NCI-H2227 treated with DMSO at 0.1 percent for 48 hours (cell line): Measurements from ENCODE around the gene BOD1L2.

Experiments used
- DNase-seq: peaks from one replicate; lab custom pipeline; 2025; lab: John Stamatoyannopoulos, UW

Gene BOD1L2

DNA sequence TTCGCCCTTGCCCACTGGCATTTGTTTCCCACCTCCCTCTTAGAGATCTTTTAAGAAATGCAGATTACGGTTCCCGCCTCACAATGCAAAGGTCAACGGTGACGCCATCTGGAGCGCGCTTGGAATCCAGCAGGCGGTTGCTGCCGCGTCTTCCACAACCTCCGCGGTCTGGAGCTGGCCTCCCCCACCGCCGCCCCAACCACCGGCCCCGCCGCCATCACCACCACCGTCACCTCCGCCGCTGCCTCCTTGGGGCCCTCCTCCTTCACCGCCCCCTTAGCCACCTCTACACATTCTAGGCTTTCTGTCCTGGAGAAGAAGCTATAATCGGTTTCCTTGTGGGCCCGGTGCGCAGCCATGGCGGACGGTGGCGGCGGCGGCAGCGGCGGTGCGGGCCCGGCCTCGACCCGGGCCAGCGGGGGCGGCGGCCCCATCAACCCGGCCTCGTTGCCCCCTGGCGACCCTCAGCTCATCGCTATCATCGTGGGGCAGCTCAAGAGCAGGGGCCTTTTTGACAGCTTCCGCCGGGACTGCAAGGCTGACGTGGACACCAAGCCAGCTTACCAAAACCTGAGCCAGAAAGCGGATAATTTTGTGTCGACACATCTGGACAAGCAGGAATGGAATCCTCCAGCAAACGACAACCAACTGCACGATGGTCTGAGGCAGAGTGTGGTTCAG, at the start of gene BOD1L2:
Gene BOD1L2 (plus strand): TSS at position 132 of the 681 bp plus-strand sequence. CDS start 226 bp downstream, at position 358.
- no peak for DNase-seq

DNA sequence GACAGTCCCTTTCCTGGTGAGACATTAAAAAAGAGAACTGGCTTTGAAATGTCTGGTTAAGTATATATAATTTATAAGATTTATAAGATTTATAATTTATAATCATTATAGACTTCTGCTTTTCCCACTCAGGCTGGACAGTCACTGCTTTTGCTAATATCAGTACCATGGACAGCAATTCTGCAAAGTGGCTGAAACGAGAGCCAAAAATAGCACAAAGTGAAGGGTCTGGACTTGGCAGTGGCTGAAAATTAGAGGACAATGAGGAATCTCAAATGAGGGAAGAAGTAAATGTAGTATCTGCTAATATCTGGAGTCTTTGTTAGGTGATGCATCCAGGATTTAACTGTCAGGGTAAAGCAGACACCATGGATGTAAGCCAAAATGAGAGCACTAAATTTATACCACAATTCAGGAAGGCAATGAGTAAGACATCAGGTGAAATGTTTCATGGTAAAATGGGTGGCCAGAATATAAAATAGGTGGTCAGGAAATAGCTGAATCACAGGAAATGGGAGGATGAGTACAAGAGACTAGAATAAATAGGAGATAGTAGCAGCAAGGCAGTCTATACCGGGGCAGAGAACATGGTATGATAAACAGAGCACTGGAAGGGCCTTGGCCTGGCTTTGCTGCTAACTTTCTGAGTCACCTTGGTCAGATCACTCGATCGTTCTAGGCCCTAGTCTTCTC, 39.6 kb upstream of the BOD1L2 start:
- peak; percentile 70 for DNase-seq

DNA sequence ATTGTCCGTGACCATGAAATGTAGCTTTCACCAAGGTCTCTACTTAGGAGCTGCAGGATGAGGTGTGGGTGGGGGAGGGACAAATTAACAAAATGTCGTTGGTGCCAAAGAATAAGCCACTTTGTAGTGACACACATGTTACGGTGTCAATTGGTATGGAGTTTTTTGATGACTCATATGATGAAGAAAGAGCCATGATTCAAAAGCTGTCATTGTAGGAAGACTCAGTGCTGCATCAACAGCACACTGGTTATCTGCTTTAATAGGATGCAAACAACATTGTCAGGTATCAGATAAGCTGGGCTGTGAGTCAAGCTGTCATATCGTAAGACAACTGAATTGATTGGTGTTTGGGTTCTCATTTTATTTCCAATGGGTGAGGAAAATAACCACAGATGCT, 36.6 kb upstream of the BOD1L2 start:
- DNase-seq = no peak

DNA sequence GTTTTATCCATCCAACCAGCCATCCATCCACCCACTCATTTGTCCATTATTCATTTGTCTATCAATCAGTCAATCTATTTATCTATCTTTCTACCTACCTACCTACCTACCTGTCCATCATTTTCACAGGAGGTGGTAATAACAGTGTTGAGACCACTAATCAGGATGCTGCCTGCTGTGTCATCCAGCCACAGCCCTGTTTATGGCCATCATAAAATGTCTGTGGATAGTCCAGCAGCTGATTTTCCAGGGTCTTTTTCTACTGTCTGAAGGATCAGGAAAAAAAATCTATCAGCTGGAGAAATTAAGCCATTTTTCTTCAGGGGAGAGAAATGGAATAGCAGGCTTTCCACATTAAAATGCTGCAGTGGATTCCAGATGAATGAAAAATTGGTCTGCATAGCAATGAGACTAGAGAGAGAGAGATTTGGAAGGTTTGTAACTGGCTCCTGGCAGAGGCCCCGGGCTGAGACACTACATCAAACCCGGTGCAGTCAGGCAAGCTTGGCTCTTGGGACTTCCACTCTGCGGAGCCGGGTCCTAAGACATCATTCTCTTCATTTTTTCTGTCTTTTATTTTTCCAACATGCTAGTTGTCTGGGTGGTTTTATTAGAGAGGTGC, 33.0 kb upstream of the BOD1L2 start:
- no peak for DNase-seq

DNA sequence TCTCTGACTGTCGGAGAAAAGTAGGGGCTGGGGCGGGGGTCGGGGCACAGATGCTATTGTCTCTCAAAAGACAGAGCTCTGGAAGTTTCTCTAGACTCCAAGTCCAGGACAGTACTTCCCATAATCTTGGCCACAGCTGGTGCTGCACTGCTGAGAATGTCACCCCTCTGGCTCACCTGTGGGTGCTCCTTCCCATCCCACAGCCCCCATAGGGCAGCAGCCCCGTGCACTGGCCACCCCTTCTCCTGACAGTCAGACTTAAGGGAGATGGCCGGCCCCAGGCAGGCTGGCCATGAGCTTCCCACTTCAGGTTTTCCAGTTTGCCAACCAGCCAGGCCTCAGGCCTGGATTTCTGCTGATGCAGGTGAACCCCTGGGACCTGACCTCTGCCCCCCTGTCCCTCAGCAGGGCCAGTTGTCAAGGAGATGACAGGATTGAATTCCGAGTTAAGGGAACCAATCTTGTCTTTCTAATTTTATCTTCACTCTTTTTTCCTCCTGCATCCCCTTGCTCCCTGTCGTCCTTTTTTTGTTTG, 30.2 kb upstream of the BOD1L2 start:
- no peak for DNase-seq

DNA sequence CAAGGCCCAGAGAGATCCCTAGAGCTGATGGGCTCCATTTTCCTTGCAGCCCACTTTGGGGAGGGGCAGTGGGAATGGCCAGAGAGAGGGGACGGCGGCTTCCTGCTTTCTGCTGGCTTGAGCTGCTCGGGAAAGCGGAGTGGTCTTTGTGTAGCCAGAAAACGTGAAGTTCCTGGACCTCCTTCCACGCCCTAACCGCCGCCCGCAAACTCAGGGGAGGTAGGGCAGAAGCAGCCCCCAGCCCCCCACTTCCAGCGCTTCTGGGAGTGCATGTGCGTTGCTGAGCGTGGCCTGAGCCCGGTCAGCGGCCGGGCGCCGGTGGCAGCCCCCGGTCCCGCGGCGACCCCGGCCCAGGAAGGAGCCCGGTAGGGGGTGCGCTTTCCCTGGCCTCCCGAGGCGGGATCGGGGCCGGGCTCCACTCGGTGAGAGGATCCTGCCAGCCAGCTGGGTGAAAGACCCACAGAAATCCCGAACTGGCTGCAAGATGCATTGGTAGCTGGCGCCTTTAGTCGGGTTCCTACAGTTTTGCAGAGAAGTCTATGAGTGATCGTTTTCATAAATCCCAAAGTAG, 25.3 kb upstream of the BOD1L2 start:
- no peak for DNase-seq

DNA sequence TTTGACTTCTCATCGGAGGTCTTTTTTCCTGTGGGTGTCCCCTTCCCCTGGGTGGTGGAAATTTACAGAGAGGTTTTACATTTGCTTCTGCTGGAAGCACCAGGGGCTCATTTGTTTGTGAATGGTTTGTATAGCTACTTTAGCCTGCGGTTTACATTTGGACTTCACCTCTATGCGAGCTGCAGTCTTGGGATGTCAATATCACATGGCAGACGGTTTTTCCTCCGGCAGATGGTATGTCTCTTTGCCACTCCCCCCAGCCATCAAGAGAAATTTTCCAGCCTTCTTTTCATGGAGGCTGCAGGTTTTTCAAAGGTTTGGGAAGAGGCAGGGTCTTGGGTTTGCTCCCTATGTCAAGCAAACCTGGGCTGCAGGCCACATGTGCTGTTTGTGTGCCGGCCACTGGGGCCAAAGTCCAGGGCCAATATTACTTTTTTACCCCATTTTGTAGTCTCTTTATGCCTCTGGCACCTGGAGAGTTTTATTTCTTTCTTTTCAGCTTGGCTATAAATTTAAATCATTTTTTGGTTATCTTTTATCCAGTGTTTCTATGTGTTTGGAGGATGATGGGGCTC, 23.9 kb upstream of the BOD1L2 start:
- no peak for DNase-seq

DNA sequence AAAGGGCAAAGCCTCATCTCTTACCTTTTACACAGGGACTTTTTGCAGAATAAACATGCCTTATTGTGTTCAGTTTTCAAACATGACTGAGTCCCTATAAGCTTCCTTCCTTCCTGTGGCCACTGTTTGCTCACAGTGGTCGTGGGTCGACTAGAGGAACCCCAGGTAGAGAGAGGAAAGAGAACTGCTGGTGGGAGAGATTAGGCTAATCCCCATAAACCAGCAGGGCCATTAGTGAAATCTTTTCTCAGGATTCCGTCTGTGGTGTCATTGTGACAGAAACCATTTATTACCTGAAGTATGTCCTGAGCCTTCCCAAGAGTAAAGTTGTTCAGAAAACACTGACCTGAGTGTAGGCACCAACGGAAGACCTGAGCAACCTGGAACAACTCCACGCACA, 21.3 kb upstream of the BOD1L2 start:
- no peak for DNase-seq

DNA sequence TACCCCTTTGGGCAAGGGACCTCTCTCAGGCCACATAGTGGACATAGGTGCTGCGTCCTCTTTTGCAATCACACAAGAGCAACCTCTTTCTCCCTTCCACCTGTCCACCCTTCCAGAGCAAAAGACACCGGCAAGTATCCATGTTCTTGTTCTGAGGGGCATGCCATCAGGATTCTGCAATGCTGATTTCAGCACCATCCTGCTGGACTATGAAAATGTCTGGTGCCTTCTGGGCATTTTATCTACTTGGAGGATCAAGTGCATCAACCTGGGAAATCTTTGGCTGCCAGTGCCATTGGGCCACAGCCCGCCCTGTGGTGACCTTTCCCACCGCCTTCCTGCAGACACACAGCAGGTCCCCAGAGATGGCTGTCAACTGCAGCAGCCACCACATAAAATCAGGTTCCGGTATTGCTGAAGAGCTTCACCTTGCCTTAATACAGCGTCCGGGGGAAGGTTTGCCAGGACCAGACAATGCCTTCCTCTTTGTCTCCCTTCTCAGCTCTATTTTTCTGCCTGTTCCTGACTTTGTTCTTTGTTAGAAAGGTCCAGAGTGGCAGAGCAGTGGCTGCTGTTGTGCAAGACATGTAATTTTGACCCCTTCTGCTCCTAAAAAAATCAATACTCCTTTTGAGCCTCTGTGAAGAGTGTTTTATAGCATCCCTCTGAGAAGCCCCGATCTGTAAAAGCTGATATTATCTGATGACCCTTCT, 18.5 kb upstream of the BOD1L2 start:
- DNase-seq = peak; percentile 88

DNA sequence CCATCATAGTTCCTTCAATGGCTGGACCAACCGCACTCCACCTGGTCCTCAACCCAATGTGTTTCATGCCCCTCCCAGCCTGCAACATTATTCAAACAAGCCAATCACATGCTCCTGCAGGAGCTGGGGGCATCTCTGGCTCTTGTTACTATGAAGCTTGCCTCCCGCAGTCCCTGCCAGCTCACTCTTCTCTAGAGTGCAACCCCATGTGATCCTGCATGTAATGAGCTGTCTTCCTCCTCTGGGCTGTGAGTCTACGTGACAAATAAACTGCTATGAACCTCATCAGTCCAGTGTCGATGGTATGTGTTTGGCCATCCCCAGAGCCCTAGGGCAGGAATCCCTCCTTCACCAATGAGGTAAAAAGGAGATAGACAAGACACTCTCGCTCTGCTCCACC, 15.8 kb upstream of the BOD1L2 start:
- DNase-seq = no peak

DNA sequence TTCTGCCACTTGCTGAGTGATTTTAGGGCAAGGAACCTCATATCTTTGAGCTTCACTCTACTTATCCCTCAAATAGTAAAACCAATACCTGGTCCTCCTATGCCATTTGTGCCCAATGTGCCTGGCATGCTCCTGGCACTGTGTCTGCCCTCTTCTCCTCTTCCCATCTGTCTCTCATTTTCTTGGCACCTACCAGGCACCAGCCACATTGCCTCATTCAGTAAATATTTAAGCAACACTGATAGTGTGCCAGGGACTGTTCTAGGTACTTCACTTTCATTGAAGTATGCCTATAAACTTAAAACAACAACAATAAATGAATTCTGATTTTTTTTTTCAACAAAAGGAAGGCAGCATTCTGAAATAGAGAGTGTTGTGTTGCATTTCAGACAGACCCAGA, 15.1 kb upstream of the BOD1L2 start:
- DNase-seq = no peak

DNA sequence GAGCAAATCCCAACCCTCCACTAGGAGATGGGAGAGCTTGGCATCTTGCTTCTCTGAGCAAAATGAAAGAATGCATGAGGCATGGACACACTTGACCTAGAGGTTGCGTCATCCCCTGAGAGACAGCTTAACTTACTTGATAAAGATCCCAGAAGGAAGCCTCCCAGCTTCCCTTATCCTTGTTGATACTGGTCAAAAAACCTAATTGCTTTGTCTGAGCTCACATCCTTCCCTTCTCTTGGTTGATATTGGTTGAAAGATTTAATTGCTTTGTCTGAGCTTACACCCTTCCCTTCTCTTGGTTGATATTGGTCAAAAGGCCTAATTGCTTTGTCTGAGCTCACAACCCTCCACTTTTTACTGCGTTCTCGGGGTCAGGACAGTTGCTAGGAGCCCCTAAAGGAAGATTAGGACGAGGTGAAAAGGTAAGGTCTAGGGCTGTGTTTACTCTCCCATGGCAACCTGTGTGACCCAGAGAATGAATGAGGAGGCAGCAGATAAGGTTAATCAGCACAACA, 12.2 kb upstream of the BOD1L2 start:
- no peak for DNase-seq

DNA sequence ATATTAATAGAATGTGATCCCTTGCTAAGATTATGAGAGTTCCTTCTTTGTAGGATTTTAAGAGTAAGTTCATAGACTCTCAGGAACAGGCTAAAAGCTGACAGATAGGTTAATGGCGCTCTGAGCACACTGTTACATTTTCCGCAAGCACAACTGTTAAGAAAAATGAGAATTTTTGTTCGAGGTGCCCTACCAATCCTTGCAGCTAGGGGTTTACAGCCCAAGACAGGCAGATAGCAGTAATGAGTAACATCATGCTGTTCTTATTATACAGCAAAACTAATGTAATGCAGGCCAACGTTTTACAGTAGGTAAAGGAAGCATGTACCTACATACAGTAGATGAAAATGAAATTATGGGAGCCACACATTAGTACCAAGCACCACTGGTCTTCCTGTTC, 11.2 kb upstream of the BOD1L2 start:
- DNase-seq = no peak

DNA sequence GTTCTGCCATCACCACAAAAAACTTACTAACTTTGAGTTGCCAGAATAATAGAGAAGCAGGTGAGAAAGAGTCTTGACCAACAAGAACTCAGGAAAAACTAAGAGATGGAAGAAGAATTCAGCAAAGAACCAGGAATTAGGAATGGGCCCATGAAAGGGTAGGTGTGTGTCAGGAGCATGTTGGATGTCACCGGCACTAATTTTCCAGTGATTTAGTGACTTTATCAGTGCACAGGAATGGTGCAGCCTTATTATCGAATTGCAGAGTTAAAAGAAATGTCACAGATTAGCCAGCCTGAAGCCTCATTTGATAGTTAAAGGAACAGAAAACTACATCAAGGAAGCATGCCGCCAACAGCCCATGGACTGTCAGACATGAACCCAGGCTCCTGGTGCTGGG, 9.0 kb upstream of the BOD1L2 start:
- no peak for DNase-seq

DNA sequence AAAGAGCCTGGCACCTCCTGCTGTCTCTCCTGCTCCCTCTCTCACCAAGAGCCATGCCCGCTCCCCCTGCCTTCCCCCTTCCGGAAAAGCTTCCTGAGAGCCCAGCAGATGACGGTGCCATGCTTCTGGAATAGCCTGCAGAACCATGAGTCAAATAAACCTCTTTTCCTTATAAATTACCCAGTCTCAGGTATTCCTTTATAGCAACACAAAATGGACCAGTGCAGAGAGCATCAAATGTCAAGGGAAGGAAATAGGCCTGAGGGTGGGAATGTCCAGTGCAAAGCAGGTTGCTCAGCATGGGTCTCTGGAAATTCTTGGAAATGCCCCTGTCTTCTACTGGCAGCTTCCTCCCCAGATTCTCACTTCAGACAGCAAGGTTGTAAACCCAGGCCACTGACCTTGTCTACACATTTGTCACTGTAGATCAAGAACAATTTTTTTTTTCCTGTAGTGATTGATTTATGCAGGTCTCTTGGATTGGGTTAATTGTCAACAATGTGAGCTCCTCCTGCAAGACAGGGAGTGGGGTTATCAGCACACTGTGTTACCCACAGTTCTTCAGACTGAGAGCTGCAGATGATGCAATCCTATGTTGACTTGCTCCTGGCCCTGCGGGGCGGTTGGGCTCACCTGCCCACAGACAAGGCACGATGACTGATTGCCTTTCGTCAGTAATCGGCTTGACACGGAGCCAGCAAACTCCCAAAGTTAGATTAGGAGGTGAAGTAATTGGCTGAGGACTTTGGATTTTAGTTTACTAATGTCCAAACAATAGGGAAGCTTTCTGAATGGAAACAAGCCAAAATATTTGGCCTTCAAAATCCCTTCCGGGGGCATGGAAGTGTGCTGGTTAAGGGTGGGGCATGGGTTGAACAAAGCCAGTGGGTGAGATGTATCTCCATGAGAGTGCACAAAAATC, 5.4 kb upstream of the BOD1L2 start:
- DNase-seq = no peak

DNA sequence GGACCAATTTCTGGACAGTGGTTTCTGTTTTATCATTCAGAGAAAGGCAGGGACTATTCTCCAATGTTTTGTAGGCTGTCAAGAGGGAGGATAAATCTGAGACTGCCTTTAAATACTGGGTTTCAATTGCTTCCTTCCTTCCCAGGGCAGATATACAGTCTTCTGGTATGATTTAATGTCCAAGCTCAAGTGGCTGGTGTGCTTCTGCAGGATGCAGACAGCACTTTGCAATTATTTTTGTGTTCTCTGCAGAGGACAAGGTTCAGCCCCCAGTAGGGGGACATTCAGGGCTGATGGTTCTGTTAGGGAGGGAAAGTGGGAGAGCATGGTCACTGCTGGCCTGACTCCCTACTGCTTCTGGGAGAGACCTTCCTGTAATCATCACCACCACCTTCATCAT, 4.6 kb upstream of the BOD1L2 start:
- no peak for DNase-seq

DNA sequence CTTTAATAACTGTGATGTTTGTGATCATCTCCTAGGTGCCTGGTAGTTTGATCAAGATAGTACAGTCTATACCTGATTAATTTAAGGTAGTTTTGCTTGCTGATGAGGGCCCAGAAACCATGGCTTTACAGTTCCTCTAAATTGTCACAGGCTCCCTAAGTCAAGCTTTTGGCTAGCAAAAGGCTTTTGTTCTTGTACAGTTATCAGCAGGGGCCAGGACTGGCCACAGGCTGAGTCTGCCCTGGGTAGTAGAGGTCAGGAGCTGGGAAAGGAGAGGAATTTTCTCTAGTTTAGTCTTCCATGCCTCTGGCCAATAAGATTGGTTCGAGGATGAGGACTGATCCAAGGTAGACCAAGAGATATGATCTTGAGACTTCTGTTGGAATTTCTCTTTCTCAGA, 3.6 kb upstream of the BOD1L2 start:
- DNase-seq = no peak

DNA sequence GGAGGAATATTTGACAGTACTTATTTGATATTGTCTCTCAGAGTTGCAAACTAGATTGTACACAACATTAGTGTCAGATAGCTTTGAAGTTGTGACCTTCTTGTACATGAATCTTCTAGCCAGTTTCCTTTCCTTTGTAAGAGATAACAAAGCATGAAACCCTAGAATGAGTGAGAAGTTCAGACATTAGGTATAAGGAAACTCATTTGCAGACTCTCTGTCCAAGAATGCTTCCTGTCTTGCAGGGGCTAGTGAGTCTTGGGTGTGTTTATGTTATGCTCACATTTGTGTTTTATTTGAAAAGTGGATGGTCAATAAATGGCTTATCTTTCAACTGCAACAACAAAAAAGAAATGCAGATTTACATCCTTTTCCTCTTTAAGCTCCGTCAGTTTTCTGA, 1.4 kb downstream of the BOD1L2 start:
- no peak for DNase-seq

DNA sequence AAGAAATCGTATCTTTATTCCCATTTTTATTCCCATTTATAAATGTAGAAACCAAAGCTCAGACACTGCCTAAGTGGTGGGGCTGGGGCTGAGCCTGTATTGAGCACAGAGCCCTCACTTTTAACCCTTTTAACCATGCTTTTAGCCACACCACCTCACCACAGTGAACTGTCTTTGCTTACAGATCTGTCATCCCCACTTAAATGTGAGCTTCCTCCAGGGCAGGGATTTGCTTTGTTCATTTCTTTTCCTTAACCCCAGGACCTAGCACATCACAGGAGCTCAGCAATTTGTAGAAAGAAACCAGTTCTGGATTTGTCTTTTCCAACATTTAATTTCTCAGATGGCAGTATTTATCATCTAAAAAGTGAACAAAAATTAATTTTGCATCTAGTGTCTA, 2.2 kb downstream of the BOD1L2 start:
- DNase-seq = no peak

DNA sequence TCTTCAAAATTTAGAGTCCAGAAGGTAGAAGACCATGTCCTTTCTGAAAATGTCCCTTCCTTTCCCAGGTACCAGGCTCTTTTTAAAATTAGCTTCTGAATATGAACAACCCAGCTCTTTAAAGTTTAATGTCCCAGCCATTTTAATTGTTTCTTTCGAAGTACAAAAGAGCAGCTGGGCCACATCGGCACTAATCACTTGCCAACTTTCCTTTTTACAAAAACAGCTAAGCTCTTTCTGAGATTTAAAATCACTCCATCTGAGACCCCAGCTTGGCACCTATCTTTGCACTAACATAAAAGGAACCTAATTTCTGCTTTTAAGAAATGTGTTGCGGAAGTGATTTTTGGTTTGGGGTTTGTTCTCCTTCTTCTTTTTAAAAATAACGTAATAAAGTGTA, 2.6 kb downstream of the BOD1L2 start:
- DNase-seq = no peak

DNA sequence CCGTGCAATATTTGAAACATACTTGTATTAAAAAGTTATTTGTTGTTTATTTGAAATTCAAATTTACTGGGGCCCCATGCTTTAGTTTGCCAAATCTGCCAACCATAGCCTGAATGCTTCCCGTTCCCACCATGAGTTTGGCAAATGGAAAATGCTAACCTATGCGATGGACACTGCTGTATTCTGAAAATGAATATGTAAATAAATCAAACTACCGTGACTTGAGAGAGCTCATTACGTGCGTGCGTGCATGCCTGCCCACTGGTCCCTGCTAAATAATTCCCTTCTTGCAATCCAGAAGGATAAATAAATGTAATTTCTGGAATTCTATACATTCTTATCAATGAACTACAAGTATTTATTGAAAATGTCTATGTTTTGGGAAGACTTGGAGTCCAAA, 3.2 kb downstream of the BOD1L2 start:
- DNase-seq = no peak
